Tibial nerve (tissue), 4 donors: ENCODE results near the gene MYO18B. TPM values are rescaled to one million over a fixed set of nuclear protein-coding genes. Genes with fewer than 3 reads are reported as not detected.
A peak's percentile ranks its signal among the peaks of the same experiment; 100 is the strongest.

ENCODE experiments used
- DNase-seq, 2 donors: peaks; one replicate each; pipeline ENCODE4 v3.0.0-alpha.2; 2019; ENCODE audit warnings: low spot score in 2 of 2
- H3K27ac ChIP-seq, 4 donors: fragments of 200-600 bp; sonication (generic) in 3 of 4; one replicate each; pipeline ENCODE4 v1.5.1; 2017 to 2019; ENCODE audit warnings: mild to moderate bottlenecking in 1 of 4
- H3K27me3 ChIP-seq, 2 donors: fragments of 200-600 bp; sonication (generic) in 1 of 2; one replicate each; pipeline versions ENCODE4 v1.5.1 to v1.6.0; 2017 to 2019
- H3K36me3 ChIP-seq, 3 donors: fragments of 200-600 bp; sonication (generic); one replicate each; pipeline ENCODE4 v1.5.1; 2018 to 2019
- H3K4me1 ChIP-seq, 4 donors: fragments of 200-600 bp; sonication (generic) in 3 of 4; one replicate each; pipeline ENCODE4 v1.5.1; 2017 to 2019
- H3K4me3 ChIP-seq, 4 donors: fragments of 200-600 bp; sonication (generic) in 3 of 4; one replicate each; pipeline ENCODE4 v1.5.1; 2017 to 2019; ENCODE audit warnings: mild to moderate bottlenecking in 1 of 4, moderate library complexity in 1 of 4
- H3K9me3 ChIP-seq, 4 donors: fragments of 200-600 bp; sonication (generic) in 3 of 4; one replicate each; pipeline ENCODE4 v1.5.1; 2017 to 2019
- EP300 ChIP-seq, 2 donors: sonication (generic); formaldehyde crosslinking; IDR thresholded peaks; one replicate each; pipeline ENCODE4 v1.6.1; 2017; ENCODE audit warnings: antibody characterized with exemption in 2 of 2, mild to moderate bottlenecking in 1 of 2
- POLR2A ChIP-seq, 2 donors: fragments of 450-650 bp; IDR thresholded peaks; one replicate each; pipeline ENCODE4 v1.6.1; 2017; ENCODE audit warnings: antibody characterized with exemption in 2 of 2, mild to moderate bottlenecking in 2 of 2, moderate library complexity in 2 of 2
- WGBS, 2 donors: methylation state at CpG; one replicate each; pipeline ENCODE4 v1.1.5; 2018; 5-methylcytosine and 5-hydroxymethylcytosine counted together
- total RNA-seq, 4 donors: library from RNA; depleted of rRNA; stranded (reverse); fragments of >200 nt; gene quantifications; one replicate each; pipeline ENCODE4 v1.1.0, GENCODE V29; 2016
- TF ChIP-seq, protein P1 (sequence below), 5 experiments: fragments of 200-600 bp in 3 of 5; fragments of 450-650 bp in 2 of 5; sonication (generic) in 3 of 5; IDR thresholded peaks; one replicate each; pipeline ENCODE4 v1.5.1; 2016 to 2019; ENCODE audit warnings: antibody characterized with exemption in 5 of 5, mild to moderate bottlenecking in 3 of 5, moderate library complexity in 2 of 5

Gene MYO18B
- total RNA-seq, 4 donors from 2014 or later, result under 0.01 TPM; not detected in 2

DNA sequence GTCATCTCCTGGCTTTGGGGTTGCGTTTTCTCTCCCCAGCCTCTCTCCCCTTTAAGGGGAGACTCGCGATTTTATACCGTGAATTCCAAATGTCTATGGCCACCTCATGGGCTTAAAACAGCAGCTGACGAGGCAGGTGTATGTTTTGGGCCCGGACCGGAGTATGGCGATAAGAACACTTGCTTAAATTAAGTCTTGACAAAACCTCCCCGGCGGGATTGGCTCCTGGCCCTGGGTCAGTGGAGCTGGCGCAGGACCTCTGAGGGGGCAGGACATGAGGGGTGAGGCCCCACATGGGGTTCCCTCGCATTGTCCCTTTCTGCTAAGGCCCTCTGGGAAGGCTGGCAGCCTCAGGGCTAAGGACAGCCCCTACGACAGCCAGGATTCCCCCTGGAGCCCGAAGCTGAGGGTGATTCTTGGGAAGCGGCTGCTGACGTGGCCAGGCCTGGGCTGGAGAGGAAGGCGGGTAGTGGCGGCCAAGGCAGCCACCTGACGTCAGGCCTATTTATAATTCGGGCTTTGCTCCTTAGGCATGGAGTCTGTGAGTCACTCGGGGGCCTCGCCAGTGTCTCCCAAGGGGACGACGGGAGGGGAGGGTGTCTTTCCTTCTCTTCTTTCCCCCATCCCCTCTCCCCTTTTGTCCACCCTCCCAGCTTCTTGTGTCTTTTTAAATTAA is 12.7 kb downstream of the MYO18B start:
- no peak overlapping the region for H3K4me3 ChIP-seq
- H3K27me3 ChIP-seq, result no peaks in the 10 kb centered on the region
- 68 to 75% methylated on average over 20 to 24 of the region's 24 CpGs for WGBS, 2 donors
- H3K4me1 ChIP-seq, result no peaks in the 10 kb centered on the region
- no peak overlapping the region for H3K27ac ChIP-seq
- TF ChIP-seq EP300 (IDR thresholded peaks at IDR 0.05) (no peak), POLR2A (IDR thresholded peaks at IDR 0.05) (no peak)
- TF ChIP-seq, protein P1, sequence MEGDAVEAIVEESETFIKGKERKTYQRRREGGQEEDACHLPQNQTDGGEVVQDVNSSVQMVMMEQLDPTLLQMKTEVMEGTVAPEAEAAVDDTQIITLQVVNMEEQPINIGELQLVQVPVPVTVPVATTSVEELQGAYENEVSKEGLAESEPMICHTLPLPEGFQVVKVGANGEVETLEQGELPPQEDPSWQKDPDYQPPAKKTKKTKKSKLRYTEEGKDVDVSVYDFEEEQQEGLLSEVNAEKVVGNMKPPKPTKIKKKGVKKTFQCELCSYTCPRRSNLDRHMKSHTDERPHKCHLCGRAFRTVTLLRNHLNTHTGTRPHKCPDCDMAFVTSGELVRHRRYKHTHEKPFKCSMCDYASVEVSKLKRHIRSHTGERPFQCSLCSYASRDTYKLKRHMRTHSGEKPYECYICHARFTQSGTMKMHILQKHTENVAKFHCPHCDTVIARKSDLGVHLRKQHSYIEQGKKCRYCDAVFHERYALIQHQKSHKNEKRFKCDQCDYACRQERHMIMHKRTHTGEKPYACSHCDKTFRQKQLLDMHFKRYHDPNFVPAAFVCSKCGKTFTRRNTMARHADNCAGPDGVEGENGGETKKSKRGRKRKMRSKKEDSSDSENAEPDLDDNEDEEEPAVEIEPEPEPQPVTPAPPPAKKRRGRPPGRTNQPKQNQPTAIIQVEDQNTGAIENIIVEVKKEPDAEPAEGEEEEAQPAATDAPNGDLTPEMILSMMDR (IDR thresholded peaks at IDR 0.05), result no peak
- DNase-seq, result no peak
- no peaks in the 10 kb centered on the region for H3K36me3 ChIP-seq
- peaks cover 0 to 16% (median 0%) of the 10 kb centered on the region in 4 donors for H3K9me3 ChIP-seq

DNA sequence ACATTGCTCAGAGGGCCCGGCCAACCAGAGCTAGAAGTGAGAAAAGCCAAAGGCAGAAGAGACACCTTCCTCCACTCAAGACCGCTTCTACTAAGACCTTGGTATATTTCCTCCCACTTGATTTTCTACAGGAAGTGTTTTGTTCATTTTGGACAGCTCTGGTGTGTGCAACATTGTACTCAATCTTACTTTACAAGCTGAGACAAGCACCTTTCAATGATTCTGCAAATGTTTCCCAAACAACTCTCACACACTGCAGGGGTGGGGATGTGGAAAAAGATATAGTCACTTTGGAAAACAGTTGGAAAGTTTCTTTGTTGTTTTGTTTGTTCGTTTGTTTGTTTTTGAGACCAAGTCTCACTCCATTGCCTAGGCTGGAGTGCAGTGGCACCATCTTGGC is 15.7 kb downstream of the MYO18B start:
- no peak for DNase-seq
- Histone ChIP-seq H3K27me3 (no peaks in the 10 kb centered on the region), H3K9me3 (peaks cover 0 to 16% (median 0%) of the 10 kb centered on the region in 4 donors), H3K27ac (no peak overlapping the region), H3K4me3 (no peak overlapping the region), H3K4me1 (no peaks in the 10 kb centered on the region), H3K36me3 (no peaks in the 10 kb centered on the region)
- TF ChIP-seq, protein P1 (IDR thresholded peaks at IDR 0.05), result no peak
- no peak for TF ChIP-seq POLR2A (IDR thresholded peaks at IDR 0.05)
- no peak for TF ChIP-seq EP300 (IDR thresholded peaks at IDR 0.05)
- 67 to 81% methylated on average over 3 of the region's 3 CpGs for WGBS, 2 donors

DNA sequence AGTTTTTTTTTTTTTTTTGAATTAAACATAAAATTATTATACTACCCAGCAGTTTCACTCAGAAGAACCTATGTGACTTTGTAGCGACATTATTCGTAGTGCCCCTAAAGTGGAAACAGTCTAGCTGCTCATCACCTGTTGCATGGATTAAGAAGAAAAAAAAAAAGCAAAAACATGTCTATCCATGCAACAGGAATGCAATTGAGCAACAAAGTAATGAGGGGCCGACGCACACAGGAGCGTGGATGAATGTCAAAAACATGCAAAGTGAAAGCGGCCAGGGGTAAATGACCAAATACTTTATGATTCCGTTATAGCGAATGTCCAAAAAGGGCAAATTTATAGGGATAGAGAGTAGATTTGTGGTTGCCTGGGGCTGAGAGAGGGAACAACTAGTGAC is 16.3 kb downstream of the MYO18B start:
- Histone ChIP-seq H3K36me3 (no peaks in the 10 kb centered on the region), H3K9me3 (peaks cover 0 to 16% (median 0%) of the 10 kb centered on the region in 4 donors), H3K27ac (no peak overlapping the region), H3K4me3 (no peak overlapping the region), H3K4me1 (no peaks in the 10 kb centered on the region), H3K27me3 (no peaks in the 10 kb centered on the region)
- 86 to 91% methylated on average over 8 of the region's 8 CpGs for WGBS, 2 donors
- TF ChIP-seq, protein P1 (IDR thresholded peaks at IDR 0.05), result no peak
- TF ChIP-seq POLR2A (IDR thresholded peaks at IDR 0.05) (no peak), EP300 (IDR thresholded peaks at IDR 0.05) (no peak)
- no peak for DNase-seq

DNA sequence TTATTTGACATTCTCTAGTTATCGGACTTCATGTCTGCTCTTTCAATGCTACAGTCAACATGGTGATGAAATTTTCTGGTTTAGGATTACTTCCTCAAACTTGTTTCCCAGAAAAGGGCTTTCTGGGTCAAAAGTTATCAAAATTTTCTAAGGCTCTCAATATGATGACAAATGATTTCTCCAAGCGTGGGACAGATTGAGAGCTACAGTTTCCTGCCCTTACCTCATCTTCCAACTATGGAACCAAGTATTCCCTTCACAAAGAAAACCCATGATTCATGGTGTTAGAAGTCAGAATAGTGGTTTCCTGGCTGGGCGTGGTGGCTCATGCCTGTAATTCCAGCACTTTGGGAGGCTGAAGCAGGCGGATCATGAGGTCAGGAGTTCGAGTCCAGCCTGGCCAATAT is 17.8 kb downstream of the MYO18B start:
- Histone ChIP-seq H3K36me3 (no peaks in the 10 kb centered on the region), H3K4me1 (no peaks in the 10 kb centered on the region), H3K27ac (no peak overlapping the region), H3K27me3 (no peaks in the 10 kb centered on the region), H3K4me3 (no peak overlapping the region), H3K9me3 (peaks cover 0 to 14% (median 0%) of the 10 kb centered on the region in 4 donors)
- no peak for DNase-seq
- 21 to 26% methylated on average over 5 of the region's 5 CpGs for WGBS, 2 donors
- TF ChIP-seq, protein P1 (IDR thresholded peaks at IDR 0.05), result no peak
- TF ChIP-seq EP300 (IDR thresholded peaks at IDR 0.05), result peak in 1 of 2 donors; percentile 28

DNA sequence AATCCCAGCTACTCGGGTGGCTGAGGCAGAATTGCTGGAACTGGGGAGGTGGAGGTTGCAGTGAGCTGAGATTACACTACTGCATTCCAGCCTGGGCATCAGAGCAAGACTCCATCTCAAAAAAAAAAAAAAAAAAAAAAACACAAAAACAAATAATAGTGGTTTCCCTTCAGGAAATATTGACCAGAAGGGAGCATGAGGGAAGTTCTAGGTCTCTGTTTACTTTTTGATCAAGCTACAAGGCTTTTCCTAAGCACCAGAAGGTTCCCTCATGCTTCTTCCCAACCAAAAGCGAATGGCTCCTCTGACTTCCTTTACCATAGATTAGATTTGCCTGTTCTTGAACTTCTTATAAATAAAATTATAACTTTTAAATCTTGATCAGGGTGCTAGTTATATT is 18.3 kb downstream of the MYO18B start:
- H3K36me3 ChIP-seq, result no peaks in the 10 kb centered on the region
- H3K4me3 ChIP-seq, result no peak overlapping the region
- no peak for TF ChIP-seq POLR2A (IDR thresholded peaks at IDR 0.05)
- TF ChIP-seq, protein P1 (IDR thresholded peaks at IDR 0.05), result no peak
- TF ChIP-seq EP300 (IDR thresholded peaks at IDR 0.05), result no peak
- no peak for DNase-seq
- no peaks in the 10 kb centered on the region for H3K4me1 ChIP-seq
- H3K9me3 ChIP-seq, result peaks cover 0 to 11% (median 0%) of the 10 kb centered on the region in 4 donors
- no peaks in the 10 kb centered on the region for H3K27me3 ChIP-seq
- H3K27ac ChIP-seq, result no peak overlapping the region
- 61 to 84% methylated on average over 2 of the region's 2 CpGs for WGBS, 2 donors
